ENCODE data around the gene RIGI. TPM values are rescaled to one million over a fixed set of nuclear protein-coding genes. Genes with fewer than 3 reads are reported as not detected.
A peak's percentile ranks its signal among the peaks of the same experiment; 100 is the strongest.

Gene RIGI
- total and polyA plus RNA-seq, 2 of the 4 experiments (the other 2 are of a cell fraction): 4.8 to 13.6 TPM

DNA sequence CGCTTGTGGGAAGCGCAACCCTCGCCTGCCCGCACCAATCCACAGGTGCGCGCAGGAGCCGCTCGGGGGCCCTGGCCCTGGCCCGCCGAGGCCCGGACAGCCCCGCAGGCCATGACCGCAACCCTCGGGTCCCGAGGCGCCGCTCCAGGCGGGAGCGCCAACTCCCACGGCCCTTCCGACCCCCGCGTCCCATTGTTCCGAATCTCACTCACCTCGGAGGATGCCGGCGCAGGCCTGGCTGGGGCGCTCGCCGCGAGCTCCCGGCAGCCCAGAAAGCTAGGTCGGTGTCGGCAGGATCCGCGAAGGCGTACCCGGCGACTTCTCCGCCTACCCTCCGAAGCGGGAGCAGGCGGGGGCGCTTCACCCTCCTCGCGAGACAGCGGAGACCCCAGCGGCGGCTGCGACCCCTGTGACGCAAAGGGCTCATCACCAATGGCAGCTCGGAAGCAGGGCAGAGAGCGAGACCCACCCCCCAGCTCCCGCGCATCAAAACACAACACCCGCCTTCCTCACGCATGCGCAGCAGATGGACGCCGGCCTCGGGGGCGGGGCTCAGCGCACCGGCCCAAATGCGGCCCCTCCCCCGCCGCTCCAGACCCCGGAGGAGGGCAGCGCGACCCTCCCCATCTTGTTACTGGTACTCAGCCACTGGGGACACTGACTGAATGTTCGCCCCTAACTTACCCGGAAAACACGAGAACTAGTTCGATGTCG lies 24.7 kb upstream of the RIGI start:
- 1% methylated on average over 26 of the region's 75 CpGs; no CpG with 5 or more reads in 1 of the 2 experiments for WGBS, 2 experiments (ENCODE audit: extremely low coverage in 2 of 2, insufficient read length in 1 of 2)
- peak; percentile 91 for DNase-seq
- peak overlapping the region; percentile 90 to 92; a peak in 3 of 4 replicates for H4K8ac ChIP-seq (ENCODE audit: low read depth in 2 of 2, low read length in 2 of 2)
- no peaks in the 10 kb centered on the region for H3K9me1 ChIP-seq (ENCODE audit: insufficient read depth, low read length)
- H3K79me1 ChIP-seq (ENCODE audit: low read depth in 1 of 2, low read length in 2 of 2): peaks cover 23 to 39% of the 10 kb centered on the region in 2 experiments
- H2BK5ac ChIP-seq (ENCODE audit: low read depth, low read length, poor library complexity, severe bottlenecking): peak overlapping the region; percentile 82
- H2BK15ac ChIP-seq (ENCODE audit: low read depth, low read length): peak overlapping the region; percentile 9; the same call in 1 of the 3 replicates
- peak; percentile 38; the same call in 1 of the 2 replicates for TF ChIP-seq POLR2A (IDR thresholded peaks at IDR 0.05; ENCODE audit: low read depth, low read length)
- peak; percentile 81 for TF ChIP-seq MAZ (IDR thresholded peaks at IDR 0.05; ENCODE audit: borderline replicate concordance, low read depth, low read length)
- TF ChIP-seq CTCF (conservative IDR thresholded peaks at IDR 0.05; ENCODE audit: low read depth, low read length): peak; percentile 18; the same call in 1 of the 2 replicates
- TF ChIP-seq, protein P1, sequence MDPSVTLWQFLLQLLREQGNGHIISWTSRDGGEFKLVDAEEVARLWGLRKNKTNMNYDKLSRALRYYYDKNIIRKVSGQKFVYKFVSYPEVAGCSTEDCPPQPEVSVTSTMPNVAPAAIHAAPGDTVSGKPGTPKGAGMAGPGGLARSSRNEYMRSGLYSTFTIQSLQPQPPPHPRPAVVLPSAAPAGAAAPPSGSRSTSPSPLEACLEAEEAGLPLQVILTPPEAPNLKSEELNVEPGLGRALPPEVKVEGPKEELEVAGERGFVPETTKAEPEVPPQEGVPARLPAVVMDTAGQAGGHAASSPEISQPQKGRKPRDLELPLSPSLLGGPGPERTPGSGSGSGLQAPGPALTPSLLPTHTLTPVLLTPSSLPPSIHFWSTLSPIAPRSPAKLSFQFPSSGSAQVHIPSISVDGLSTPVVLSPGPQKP (IDR thresholded peaks at IDR 0.05; ENCODE audit: borderline replicate concordance, low read depth, low read length): no peak
- no peaks in the 10 kb centered on the region for H3K36me3 ChIP-seq (ENCODE audit: control insufficient read depth, insufficient read depth, low read length)
- no peaks in the 10 kb centered on the region; the same call in 1 of the 2 replicates for H3K4me1 ChIP-seq (ENCODE audit: control insufficient read depth, insufficient read depth, low read length)
- peak overlapping the region; percentile 97 for H3K14ac ChIP-seq (replicated peaks; ENCODE audit: low read depth, low read length)
- H2AK5ac ChIP-seq (ENCODE audit: low read depth, low read length): peak overlapping the region; percentile 66
- peaks cover 20% of the 10 kb centered on the region for H4K20me1 ChIP-seq (ENCODE audit: insufficient read depth, low read length)
- intact Hi-C loops (cut with micrococcal nuclease): loop anchor here (1.0 to 2.0 kb wide), 2 partner anchors 24 to 172 kb away; partner anchors contain the start of gene RIGI
- no TSS peak for BruUV-seq (replicated peaks)
- peak overlapping the region; percentile 40; the same call in 1 of the 2 replicates for H3K18ac ChIP-seq (ENCODE audit: low read depth, low read length)
- peak; percentile 82 for ATAC-seq (ENCODE audit: low read depth)
- H3K23ac ChIP-seq (ENCODE audit: low read depth, low read length): peak overlapping the region; percentile 96
- peak overlapping the region; percentile 37; the same call in 1 of the 2 replicates for H3K56ac ChIP-seq (ENCODE audit: extremely low read depth, insufficient read depth, low read length)
- dilution Hi-C loops (cut with HindIII; ENCODE audit: low sequenced_read_pairs, unreplicated experiment): loop anchor here (25.0 kb wide), 1 partner anchor 113 kb away; no protein-coding TSS in a partner anchor
- peak overlapping the region; percentile 23 for H2BK20ac ChIP-seq (ENCODE audit: low read depth, low read length)
- H3K4me3 ChIP-seq (ENCODE audit: insufficient read depth, low read depth, low read length): peak overlapping the region; percentile 94
- in situ Hi-C loops (cut with MboI; ENCODE audit: low sequenced_read_pairs): no loop called here
- peak overlapping the region; percentile 67 for H2AK9ac ChIP-seq (replicated peaks; ENCODE audit: low read depth, low read length, poor library complexity)
- H3K27me3 ChIP-seq (ENCODE audit: control insufficient read depth, insufficient read depth, low read length): no peaks in the 10 kb centered on the region
- peak overlapping the region; percentile 97 for H3K4ac ChIP-seq (ENCODE audit: low read depth, low read length)
- CTCF ChIA-PET: interaction anchor here (0.6 to 2.7 kb wide), 5 partner anchors 14 to 414 kb away, joined by 3 to 10 read pairs (median 4); no protein-coding TSS in a partner anchor
- H4K5ac ChIP-seq (ENCODE audit: low read depth, low read length): peak overlapping the region; percentile 70
- peak overlapping the region; percentile 95 for H2AFZ ChIP-seq (replicated peaks; ENCODE audit: low read length, poor library complexity)
- H3K9ac ChIP-seq (ENCODE audit: low read depth, low read length): peak overlapping the region; percentile 77
- no peaks in the 10 kb centered on the region for H3K9me3 ChIP-seq (ENCODE audit: control insufficient read depth, insufficient read depth, low read length)
- H3K27ac ChIP-seq (ENCODE audit: insufficient read depth, low read length): peak overlapping the region; percentile 46
- H2BK120ac ChIP-seq (ENCODE audit: low read depth, low read length): peak overlapping the region; percentile 42; the same call in 1 of the 2 replicates
- peak overlapping the region; percentile 74; the same call in 1 of the 2 replicates for H4K91ac ChIP-seq (ENCODE audit: insufficient read depth, low read depth, low read length)
- H3K4me2 ChIP-seq (ENCODE audit: low read depth, low read length): peak overlapping the region; percentile 98
- POLR2A ChIA-PET (ENCODE audit: unreplicated experiment): interaction anchor here (0.6 kb wide), 1 partner anchor 101 kb away, joined by 3 read pairs; no protein-coding TSS in a partner anchor
